Cardiac atrium fibroblast (primary cell): ENCODE results near the gene BHLHE23. TPM values are rescaled to one million over a fixed set of nuclear protein-coding genes. Genes with fewer than 3 reads are reported as not detected.

Experiments
- total RNA-seq: library from RNA; depleted of rRNA; stranded (reverse); fragments of >200 nt; gene quantifications from 2 replicates; pipeline ENCODE4 v1.2.3, GENCODE V29; 2015

Gene BHLHE23
- not detected in 2 replicates for total RNA-seq

GRCh38 chr20:63006540-63007359 lies at the start of gene BHLHE23:
Gene BHLHE23, minus strand, starts transcription at chr20:63006964. Its CDS starts 190 bp downstream, at chr20:63006774.

Other genes with a start within 250 kb of the BHLHE23 start
- gene MRGBP, start 210.5 kb downstream of the BHLHE23 start, total RNA-seq: 15.3 and 17.0 TPM in 2 replicates
- gene OGFR, start 202.1 kb downstream of the BHLHE23 start, total RNA-seq: 40.8 and 46.8 TPM in 2 replicates
- gene COL9A3, start 189.9 kb downstream of the BHLHE23 start, total RNA-seq: 19.7 and 22.5 TPM in 2 replicates
- 8.6 and 13.2 TPM in 2 replicates for gene TCFL5, start 145.1 kb downstream of the BHLHE23 start, total RNA-seq
- gene DIDO1, start 80.5 kb downstream of the BHLHE23 start, total RNA-seq: 17.0 and 19.3 TPM in 2 replicates
- gene GID8, start 68.8 kb downstream of the BHLHE23 start, total RNA-seq: 21.5 and 23.7 TPM in 2 replicates
- gene SLC17A9, start 54.3 kb downstream of the BHLHE23 start, total RNA-seq: 6.3 and 19.3 TPM in 2 replicates
- 19.3 and 21.9 TPM in 2 replicates for gene YTHDF1, start 209.2 kb upstream of the BHLHE23 start, total RNA-seq
- not detected in 2 replicates for gene BIRC7, start 228.9 kb upstream of the BHLHE23 start, total RNA-seq
- not detected in 2 replicates for gene NKAIN4, start 247.5 kb upstream of the BHLHE23 start, total RNA-seq